Measurements from ENCODE around the gene CHMP6. TPM values are rescaled to one million over a fixed set of nuclear protein-coding genes. Genes with fewer than 3 reads are reported as not detected.

Gene CHMP6
- total RNA-seq, 1 donor from 2014 or later = 29.1 TPM

- Mint-ChIP-seq H3K4me1 (ENCODE audit: unreplicated experiment) (peaks cover 38% of the 10 kb centered on the region), H3K27me3 (no peaks in the 10 kb centered on the region), H3K4me3 (no peak overlapping the region), H3K36me3 (no peaks in the 10 kb centered on the region), H3K27ac (peak overlapping the region; percentile 96), H3K9me3 (no peaks in the 10 kb centered on the region)
- no peak for DNase-seq (ENCODE audit: extremely low spot score, unreplicated experiment)
- no peak for TF ChIP-seq CTCF (conservative IDR thresholded peaks at IDR 0.05)
These were observed 54.0 kb downstream of the CHMP6 start for GRCh38 chr17:81045590-81046095.

- H3K27ac Mint-ChIP-seq = peak overlapping the region; percentile 70
- no peak for TF ChIP-seq CTCF (conservative IDR thresholded peaks at IDR 0.05)
- H3K4me1 Mint-ChIP-seq (ENCODE audit: unreplicated experiment) = peaks cover 38% of the 10 kb centered on the region
- no peaks in the 10 kb centered on the region for H3K36me3 Mint-ChIP-seq
- peak overlapping the region; percentile 31 for H3K4me3 Mint-ChIP-seq
- H3K27me3 Mint-ChIP-seq = no peaks in the 10 kb centered on the region
- H3K9me3 Mint-ChIP-seq = no peaks in the 10 kb centered on the region
- DNase-seq (ENCODE audit: extremely low spot score, unreplicated experiment) = no peak
These were observed 54.6 kb downstream of the CHMP6 start for GRCh38 chr17:81046132-81046769.

GRCh38 chr17:81046770-81047359, 55.2 kb downstream of the CHMP6 start:
- Mint-ChIP-seq H3K4me3 (no peak overlapping the region), H3K36me3 (no peaks in the 10 kb centered on the region), H3K27ac (no peak overlapping the region), H3K27me3 (no peaks in the 10 kb centered on the region), H3K9me3 (no peaks in the 10 kb centered on the region), H3K4me1 (ENCODE audit: unreplicated experiment) (peaks cover 40% of the 10 kb centered on the region)
- no peak for DNase-seq (ENCODE audit: extremely low spot score, unreplicated experiment)
- no peak for TF ChIP-seq CTCF (conservative IDR thresholded peaks at IDR 0.05)

GRCh38 chr17:81048827-81049371, 57.3 kb downstream of the CHMP6 start:
- TF ChIP-seq CTCF (conservative IDR thresholded peaks at IDR 0.05) = no peak
- Mint-ChIP-seq H3K27me3 (no peaks in the 10 kb centered on the region), H3K27ac (peak overlapping the region; percentile 4), H3K4me1 (ENCODE audit: unreplicated experiment) (peaks cover 44% of the 10 kb centered on the region), H3K4me3 (no peak overlapping the region), H3K9me3 (no peaks in the 10 kb centered on the region), H3K36me3 (peaks cover 3% of the 10 kb centered on the region)
- DNase-seq (ENCODE audit: extremely low spot score, unreplicated experiment) = no peak

- Mint-ChIP-seq H3K36me3 (peaks cover 3% of the 10 kb centered on the region), H3K27ac (peak overlapping the region; percentile 4), H3K9me3 (no peaks in the 10 kb centered on the region), H3K27me3 (no peaks in the 10 kb centered on the region), H3K4me1 (ENCODE audit: unreplicated experiment) (peaks cover 40% of the 10 kb centered on the region), H3K4me3 (peak overlapping the region; percentile 15)
- TF ChIP-seq CTCF (conservative IDR thresholded peaks at IDR 0.05) = no peak
- no peak for DNase-seq (ENCODE audit: extremely low spot score, unreplicated experiment)
These were observed 57.8 kb downstream of the CHMP6 start for GRCh38 chr17:81049372-81049911.

Other genes with a start within 250 kb of the CHMP6 start
- gene BAIAP2, start 43.3 kb downstream of the CHMP6 start, total RNA-seq (ENCODE audit: low replicate concordance) = 62.7 and 120 TPM in 2 replicates
- gene PVALEF, start 173.7 kb downstream of the CHMP6 start, total RNA-seq (ENCODE audit: low replicate concordance) = 0.21 TPM in 1 of 2 replicates, not detected in the other
- 4.6 and 6.4 TPM in 2 replicates for gene AATK, start 174.4 kb downstream of the CHMP6 start, total RNA-seq (ENCODE audit: low replicate concordance)
- gene CEP131, start 231.1 kb downstream of the CHMP6 start, total RNA-seq (ENCODE audit: low replicate concordance) = 12.8 and 26.8 TPM in 2 replicates
- gene TEPSIN, start 247.2 kb downstream of the CHMP6 start, total RNA-seq (ENCODE audit: low replicate concordance) = 45.7 and 50.1 TPM in 2 replicates
- gene NDUFAF8, start 247.5 kb downstream of the CHMP6 start, total RNA-seq (ENCODE audit: low replicate concordance) = 56.9 and 82.3 TPM in 2 replicates